Naive B cell (primary cell): ENCODE measurements around the gene SYNGAP1. TPM values are rescaled to one million over a fixed set of nuclear protein-coding genes. Genes with fewer than 3 reads are reported as not detected.

Experiments used
- ATAC-seq, 2 donors: fragments of 150-1000 bp; cut with Tn5 transposase; 2 replicates each; pipeline ENCODE4 v1.10.0; 2021; ENCODE audit warnings: low read depth in 2 of 2, mild to moderate bottlenecking in 2 of 2, moderate library complexity in 2 of 2
- DNase-seq: peaks from one replicate; pipeline ENCODE4 v3.0.0; 2022
- H3K27ac Mint-ChIP-seq, 6 donors: one replicate each; pipeline ENCODE4 v1.8.0; 2020 to 2022; ENCODE audit warnings: mild to moderate bottlenecking in 6 of 6, mixed read lengths in 6 of 6, moderate library complexity in 5 of 6, inconsistent platforms in 2 of 6
- H3K27me3 Mint-ChIP-seq, 3 donors: one replicate each; pipeline ENCODE4 v1.8.0; 2021 to 2022; ENCODE audit warnings: mixed read lengths in 3 of 3, mild to moderate bottlenecking in 1 of 3
- H3K36me3 Mint-ChIP-seq, 2 donors: one replicate each; pipeline ENCODE4 v1.8.0; 2020 to 2022; ENCODE audit warnings: mixed read lengths in 2 of 2, inconsistent platforms in 1 of 2, mild to moderate bottlenecking in 1 of 2
- H3K4me1 Mint-ChIP-seq, 3 donors: one replicate each; pipeline ENCODE4 v1.8.0; 2020 to 2022; ENCODE audit warnings: mixed read lengths in 3 of 3, inconsistent platforms in 1 of 3, mild to moderate bottlenecking in 1 of 3, moderate library complexity in 1 of 3
- H3K4me3 Mint-ChIP-seq, 8 donors: one replicate each; pipeline ENCODE4 v1.8.0; 2020 to 2022; ENCODE audit warnings: mild to moderate bottlenecking in 8 of 8, mixed read lengths in 8 of 8, moderate library complexity in 8 of 8, inconsistent platforms in 2 of 8
- H3K9me3 Mint-ChIP-seq, 7 donors: one replicate each; pipeline ENCODE4 v1.8.0; 2020 to 2022; ENCODE audit warnings: mixed read lengths in 7 of 7, mild to moderate bottlenecking in 5 of 7, inconsistent platforms in 2 of 7, moderate library complexity in 1 of 7
- polyA plus RNA-seq, 6 donors: library from polyadenylated mRNA; unstranded; fragments of 300-500 nt; fragmentation: Illumina TruSeq; gene quantifications; one replicate each; pipeline ENCODE4 v1.2.3, GENCODE V29; 2021; ENCODE audit warnings: low read depth in 6 of 6

The SYNGAP1 gene
- polyA plus RNA-seq, 6 donors from 2014 or later, result 0.25 to 1.9 (median 0.48) TPM; not detected in 1

DNA sequence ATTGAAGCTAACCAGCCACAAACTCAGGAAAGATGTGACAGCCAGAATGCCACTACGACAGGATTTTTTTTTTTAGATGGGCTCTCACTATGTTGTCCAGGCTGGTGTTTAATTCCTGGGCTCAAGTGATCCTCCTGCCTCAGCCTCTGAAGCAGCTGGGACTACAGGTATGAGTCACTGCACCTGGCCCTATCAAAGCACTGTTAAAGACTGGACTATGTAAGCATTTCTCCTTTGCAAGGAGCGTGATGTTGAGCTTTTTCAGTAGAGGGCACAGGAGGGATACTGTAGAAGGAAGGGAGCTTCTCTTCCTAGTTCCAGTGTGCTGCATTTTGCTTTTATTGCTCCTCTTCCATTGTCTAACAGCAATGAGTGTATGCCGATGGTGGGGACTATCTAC lies 70.3 kb downstream of the SYNGAP1 start:
- peaks cover 0 to 4% (median 0%) of the 10 kb centered on the region in 3 donors for H3K4me1 Mint-ChIP-seq
- no peak overlapping the region for H3K27ac Mint-ChIP-seq
- DNase-seq, result no peak
- ATAC-seq, result no peak
- H3K4me3 Mint-ChIP-seq, result no peak overlapping the region
- no peaks in the 10 kb centered on the region for H3K36me3 Mint-ChIP-seq
- H3K9me3 Mint-ChIP-seq, result no peaks in the 10 kb centered on the region
- peaks cover 3 to 23% (median 8%) of the 10 kb centered on the region in 3 donors for H3K27me3 Mint-ChIP-seq

DNA sequence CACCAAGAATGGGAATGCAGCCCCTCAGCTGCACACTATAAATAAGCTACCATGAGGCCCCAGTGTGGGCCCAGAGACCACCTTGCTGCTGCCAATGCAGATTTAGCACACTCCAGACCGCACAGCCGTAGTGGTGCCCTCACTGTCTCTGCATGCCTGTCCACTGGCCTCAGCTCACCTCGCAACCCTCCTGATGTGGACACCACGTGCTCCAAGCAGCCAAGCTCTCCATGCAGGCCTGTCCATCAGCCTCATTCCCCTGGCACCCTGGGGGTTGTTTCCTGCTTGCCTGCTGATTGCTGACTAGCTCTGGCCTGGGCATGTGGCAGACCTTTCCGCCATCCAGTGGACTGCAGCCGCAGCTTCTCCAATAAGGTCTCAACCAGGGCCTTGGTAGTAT lies 70.8 kb downstream of the SYNGAP1 start:
- Mint-ChIP-seq H3K9me3 (no peaks in the 10 kb centered on the region), H3K27ac (no peak overlapping the region), H3K36me3 (no peaks in the 10 kb centered on the region), H3K4me3 (no peak overlapping the region), H3K27me3 (peaks cover 3 to 23% (median 8%) of the 10 kb centered on the region in 3 donors), H3K4me1 (peaks cover 0 to 4% (median 0%) of the 10 kb centered on the region in 3 donors)
- ATAC-seq, result no peak
- no peak for DNase-seq

DNA sequence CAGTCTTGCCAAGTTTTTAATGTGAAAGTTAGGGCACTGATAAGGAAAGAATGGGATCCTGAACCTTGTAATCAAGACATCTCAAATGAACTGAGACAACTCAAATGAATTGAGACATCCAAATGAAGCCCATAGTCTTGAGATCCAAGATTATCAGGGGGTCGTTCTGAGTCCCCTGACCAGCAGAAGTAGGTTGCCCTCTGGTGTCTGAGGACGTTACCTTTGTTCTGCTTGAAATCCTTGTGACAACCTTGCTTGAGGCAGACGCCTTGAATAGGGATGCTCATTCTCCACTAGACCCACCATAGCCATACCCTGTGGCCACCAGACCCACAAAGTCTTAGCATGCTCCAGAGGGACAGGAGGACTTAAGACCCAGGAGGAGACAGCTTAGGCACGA lies 72.2 kb downstream of the SYNGAP1 start:
- no peak overlapping the region for H3K4me3 Mint-ChIP-seq
- no peaks in the 10 kb centered on the region for H3K4me1 Mint-ChIP-seq
- H3K27ac Mint-ChIP-seq, result no peak overlapping the region
- DNase-seq, result no peak
- peak in 1 of 2 donors; percentile 25 for ATAC-seq
- no peaks in the 10 kb centered on the region for H3K9me3 Mint-ChIP-seq
- peaks cover under 1 to 15% (median 3%) of the 10 kb centered on the region in 3 donors for H3K27me3 Mint-ChIP-seq
- H3K36me3 Mint-ChIP-seq, result no peaks in the 10 kb centered on the region

DNA sequence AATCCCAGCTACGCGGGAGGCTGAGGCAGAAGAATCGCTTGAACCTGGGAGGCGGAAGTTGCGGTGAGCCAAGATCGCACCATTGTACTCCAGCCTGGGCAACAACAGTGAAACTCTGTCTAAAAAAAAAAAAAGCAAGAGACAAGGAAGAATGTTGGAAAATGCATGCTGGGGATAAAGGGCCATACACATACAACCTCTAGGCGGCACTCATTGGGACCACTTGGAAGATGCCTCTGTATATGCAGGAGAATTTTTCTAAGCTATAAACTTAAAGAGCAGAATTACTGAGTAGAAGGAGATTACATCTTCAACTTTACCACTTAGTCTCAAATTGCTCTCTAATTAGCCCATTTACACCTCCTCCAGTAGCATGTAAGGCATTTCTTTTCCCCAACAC lies 77.3 kb downstream of the SYNGAP1 start:
- H3K9me3 Mint-ChIP-seq, result no peaks in the 10 kb centered on the region
- H3K36me3 Mint-ChIP-seq, result no peaks in the 10 kb centered on the region
- no peak overlapping the region for H3K4me3 Mint-ChIP-seq
- H3K27me3 Mint-ChIP-seq, result peaks cover 0 to 9% (median 9%) of the 10 kb centered on the region in 3 donors
- no peak for ATAC-seq
- DNase-seq, result no peak
- no peaks in the 10 kb centered on the region for H3K4me1 Mint-ChIP-seq
- H3K27ac Mint-ChIP-seq, result no peak overlapping the region

DNA sequence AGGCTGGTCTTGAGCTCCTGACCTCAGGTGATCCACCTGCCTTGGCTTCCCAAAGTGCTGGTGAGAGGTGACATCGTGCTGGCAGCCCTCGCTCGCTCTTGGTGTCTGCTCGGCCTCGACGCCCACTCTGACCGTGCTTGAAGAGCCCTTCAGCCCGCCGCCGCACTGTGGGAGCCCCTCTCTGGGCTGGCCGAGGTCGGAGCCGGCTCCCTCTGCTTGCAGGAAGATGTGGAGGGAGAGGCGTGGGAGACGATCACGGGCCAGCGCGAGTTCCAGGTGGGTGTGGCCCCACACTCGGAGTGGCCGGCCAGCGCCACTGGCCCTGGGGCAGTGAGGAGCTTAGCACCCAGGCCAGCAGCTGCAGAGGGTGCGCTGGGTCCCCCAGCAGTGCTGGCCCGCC lies 82.6 kb downstream of the SYNGAP1 start:
- Mint-ChIP-seq H3K4me1 (no peaks in the 10 kb centered on the region), H3K27ac (no peak overlapping the region), H3K36me3 (no peaks in the 10 kb centered on the region), H3K4me3 (no peak overlapping the region), H3K9me3 (peaks cover 0 to 7% (median 0%) of the 10 kb centered on the region in 7 donors), H3K27me3 (peaks cover 9 to 27% (median 15%) of the 10 kb centered on the region in 3 donors)
- DNase-seq (no peak), ATAC-seq (no peak)

DNA sequence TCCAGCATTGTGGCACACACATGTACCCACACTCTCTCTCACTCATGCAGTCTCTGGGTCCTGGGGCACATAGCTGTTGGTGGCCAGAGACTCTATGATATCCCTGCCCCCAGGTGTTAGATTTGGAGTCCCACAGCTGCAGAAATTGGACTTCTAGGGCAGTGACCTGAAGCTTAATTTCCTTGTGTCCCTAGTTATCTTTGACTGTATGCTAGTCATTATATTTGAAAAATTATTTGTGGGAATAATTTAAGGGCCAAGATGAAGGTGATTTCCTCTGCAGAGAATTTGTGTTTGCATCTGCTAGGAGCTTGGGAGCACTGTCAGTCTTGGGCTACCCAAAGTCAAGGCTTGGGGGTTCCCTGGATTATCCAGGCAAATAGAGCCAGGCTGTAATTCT lies 84.6 kb downstream of the SYNGAP1 start:
- peaks cover 12 to 31% (median 24%) of the 10 kb centered on the region in 3 donors for H3K27me3 Mint-ChIP-seq
- no peak for DNase-seq
- no peak overlapping the region for H3K4me3 Mint-ChIP-seq
- no peak for ATAC-seq
- H3K9me3 Mint-ChIP-seq, result peaks cover 0 to 7% (median 0%) of the 10 kb centered on the region in 7 donors
- H3K36me3 Mint-ChIP-seq, result no peaks in the 10 kb centered on the region
- H3K4me1 Mint-ChIP-seq, result peaks cover 9 to 10% (median 9%) of the 10 kb centered on the region in 3 donors
- H3K27ac Mint-ChIP-seq, result peak overlapping the region in 1 of 6 donors; percentile 50

Other genes with a start within 250 kb of the SYNGAP1 start
- gene COL11A2, start 227.6 kb upstream of the SYNGAP1 start, polyA plus RNA-seq, result under 1 TPM in 2 of 6 donors, not detected in 4; 0.09 to 0.30 TPM
- gene RXRB, start 219.4 kb upstream of the SYNGAP1 start, polyA plus RNA-seq, result 10 to 100 TPM in 1 of 6 donors, 1 to 10 TPM in 5; 2.2 to 10.8 (median 7.4) TPM
- 10 to 100 TPM; 15.6 to 26.0 (median 17.6) TPM for gene SLC39A7, start 219.2 kb upstream of the SYNGAP1 start, polyA plus RNA-seq
- gene HSD17B8, start 215.4 kb upstream of the SYNGAP1 start, polyA plus RNA-seq, result 10 to 100 TPM; 13.8 to 24.1 (median 21.6) TPM
- 10 to 100 TPM in 1 of 6 donors, 1 to 10 TPM in 5; 2.8 to 12.1 (median 7.4) TPM for gene RING1, start 211.6 kb upstream of the SYNGAP1 start, polyA plus RNA-seq
- 10 to 100 TPM in 5 of 6 donors, 1 to 10 TPM in 1; 5.3 to 18.9 (median 14.4) TPM for gene VPS52, start 148.2 kb upstream of the SYNGAP1 start, polyA plus RNA-seq
- gene RPS18, start 148.0 kb upstream of the SYNGAP1 start, polyA plus RNA-seq, result over 10,000 TPM in 1 of 6 donors, 1,000 to 10,000 TPM in 5; 6,561 to 10,092 (median 8,290) TPM
- 10 to 100 TPM; 18.3 to 31.6 (median 22.2) TPM for gene B3GALT4, start 142.9 kb upstream of the SYNGAP1 start, polyA plus RNA-seq
- gene WDR46, start 130.8 kb upstream of the SYNGAP1 start, polyA plus RNA-seq, result 10 to 100 TPM; 50.5 to 78.0 (median 59.3) TPM
- gene PFDN6, start 130.5 kb upstream of the SYNGAP1 start, polyA plus RNA-seq, result 10 to 100 TPM; 29.4 to 47.8 (median 41.3) TPM
- gene RGL2, start 121.1 kb upstream of the SYNGAP1 start, polyA plus RNA-seq, result 10 to 100 TPM; 15.5 to 39.0 (median 17.2) TPM
- gene TAPBP, start 106.0 kb upstream of the SYNGAP1 start, polyA plus RNA-seq, result 100 to 1,000 TPM; 450 to 564 (median 508) TPM
- 10 to 100 TPM; 19.2 to 29.9 (median 23.8) TPM for gene ZBTB22, start 102.3 kb upstream of the SYNGAP1 start, polyA plus RNA-seq
- 100 to 1,000 TPM in 3 of 6 donors, 10 to 100 TPM in 3; 61.4 to 140 (median 102) TPM for gene DAXX, start 97.1 kb upstream of the SYNGAP1 start, polyA plus RNA-seq
- gene KIFC1, start 28.2 kb upstream of the SYNGAP1 start, polyA plus RNA-seq, result under 1 TPM in 3 of 6 donors, not detected in 3; 0.36 to 0.45 (median 0.36) TPM
- gene PHF1, start 9.1 kb upstream of the SYNGAP1 start, polyA plus RNA-seq, result 10 to 100 TPM; 48.9 to 82.3 (median 55.5) TPM
- 100 to 1,000 TPM; 237 to 281 (median 263) TPM for gene CUTA, start 2.0 kb upstream of the SYNGAP1 start, polyA plus RNA-seq
- 1 to 10 TPM; 4.8 to 9.7 (median 7.0) TPM for gene ZBTB9, start 34.5 kb downstream of the SYNGAP1 start, polyA plus RNA-seq
- 10 to 100 TPM; 11.7 to 22.6 (median 13.6) TPM for gene BAK1, start 160.2 kb downstream of the SYNGAP1 start, polyA plus RNA-seq
- 1 to 10 TPM in 4 of 6 donors, under 1 TPM in 2; 0.22 to 6.4 (median 1.7) TPM for gene ITPR3, start 201.3 kb downstream of the SYNGAP1 start, polyA plus RNA-seq